Lower leg skin (tissue), 3 donors: ENCODE measurements around the gene DIP2C.

ENCODE experiments used
- POLR2A ChIP-seq, 2 donors: fragments of 450-650 bp; IDR thresholded peaks; one replicate each; pipeline ENCODE4 v1.6.1; 2016 to 2017; ENCODE audit warnings: antibody characterized with exemption in 2 of 2, mild to moderate bottlenecking in 1 of 2, moderate library complexity in 1 of 2
- TF ChIP-seq, protein P1 (sequence below), 3 donors: fragments of 450-650 bp; IDR thresholded peaks; one replicate each; pipeline ENCODE4 v1.5.1; 2016; ENCODE audit warnings: antibody characterized with exemption in 3 of 3, mild to moderate bottlenecking in 3 of 3, moderate library complexity in 2 of 3

DNA sequence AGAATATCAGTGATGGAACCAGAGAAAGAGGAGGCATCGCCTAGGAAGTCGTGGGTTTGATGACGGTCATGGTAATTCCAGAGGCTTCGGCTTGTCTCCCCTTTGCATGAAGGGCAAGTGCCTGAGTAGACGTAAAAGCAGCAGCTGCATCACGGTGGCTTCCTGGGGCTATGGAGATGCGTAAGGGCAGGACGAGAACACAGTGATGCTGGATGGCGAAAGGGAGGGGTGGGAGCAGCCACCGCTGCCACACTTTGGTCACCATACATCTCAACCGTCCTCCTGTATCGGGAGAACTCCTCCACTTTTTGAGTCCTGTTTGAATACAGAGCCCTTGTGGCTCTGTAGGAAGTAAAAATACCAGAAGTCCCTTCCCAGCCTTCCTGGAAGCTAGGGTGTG is 371.5 kb downstream of the DIP2C start:
- TF ChIP-seq, protein P1, sequence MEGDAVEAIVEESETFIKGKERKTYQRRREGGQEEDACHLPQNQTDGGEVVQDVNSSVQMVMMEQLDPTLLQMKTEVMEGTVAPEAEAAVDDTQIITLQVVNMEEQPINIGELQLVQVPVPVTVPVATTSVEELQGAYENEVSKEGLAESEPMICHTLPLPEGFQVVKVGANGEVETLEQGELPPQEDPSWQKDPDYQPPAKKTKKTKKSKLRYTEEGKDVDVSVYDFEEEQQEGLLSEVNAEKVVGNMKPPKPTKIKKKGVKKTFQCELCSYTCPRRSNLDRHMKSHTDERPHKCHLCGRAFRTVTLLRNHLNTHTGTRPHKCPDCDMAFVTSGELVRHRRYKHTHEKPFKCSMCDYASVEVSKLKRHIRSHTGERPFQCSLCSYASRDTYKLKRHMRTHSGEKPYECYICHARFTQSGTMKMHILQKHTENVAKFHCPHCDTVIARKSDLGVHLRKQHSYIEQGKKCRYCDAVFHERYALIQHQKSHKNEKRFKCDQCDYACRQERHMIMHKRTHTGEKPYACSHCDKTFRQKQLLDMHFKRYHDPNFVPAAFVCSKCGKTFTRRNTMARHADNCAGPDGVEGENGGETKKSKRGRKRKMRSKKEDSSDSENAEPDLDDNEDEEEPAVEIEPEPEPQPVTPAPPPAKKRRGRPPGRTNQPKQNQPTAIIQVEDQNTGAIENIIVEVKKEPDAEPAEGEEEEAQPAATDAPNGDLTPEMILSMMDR (IDR thresholded peaks at IDR 0.05): no peak
- TF ChIP-seq POLR2A (IDR thresholded peaks at IDR 0.05): no peak
